ENCODE measurements around the gene TMEM156.
"Not testable (repeated sequence)": the region's sequence is repeated elsewhere in the genome, so short reads cannot be mapped to it uniquely, and the experiment has no call there.

TMEM156 gene

GRCh38 chr4:38954727-38955126 is 77.5 kb downstream of the TMEM156 start:
- DNase-seq = no peak

- DNase-seq = no peak
Observed at GRCh38 chr4:38952017-38952416, 80.2 kb downstream of the TMEM156 start.

GRCh38 chr4:38951598-38951997 is 80.6 kb downstream of the TMEM156 start:
- no peak for DNase-seq

- no peak for DNase-seq
Observed at GRCh38 chr4:38950734-38951133, 81.5 kb downstream of the TMEM156 start.

- DNase-seq = peak; percentile 10
Observed at GRCh38 chr4:38950159-38950558, 82.0 kb downstream of the TMEM156 start.

GRCh38 chr4:38949411-38950051 is 82.7 kb downstream of the TMEM156 start:
- no peak for DNase-seq

- DNase-seq = peak; percentile 58
Observed at GRCh38 chr4:38948551-38948950, 83.7 kb downstream of the TMEM156 start.

GRCh38 chr4:38946919-38947318 is 85.3 kb downstream of the TMEM156 start:
- DNase-seq = no peak

GRCh38 chr4:38944440-38944839 is 87.8 kb downstream of the TMEM156 start:
- no peak for DNase-seq

- DNase-seq = no peak
Observed at GRCh38 chr4:38943343-38943742, 88.9 kb downstream of the TMEM156 start.

- not testable (repeated sequence) for DNase-seq
Observed at GRCh38 chr4:38941906-38942305, 90.3 kb downstream of the TMEM156 start.

GRCh38 chr4:38940476-38940875 is 91.7 kb downstream of the TMEM156 start:
- DNase-seq = no peak

GRCh38 chr4:38939165-38939564 is 93.0 kb downstream of the TMEM156 start:
- DNase-seq = no peak

GRCh38 chr4:38935391-38936073 is 96.7 kb downstream of the TMEM156 start:
- no peak for DNase-seq

GRCh38 chr4:38931125-38931524 is 101.1 kb downstream of the TMEM156 start:
- no peak for DNase-seq

GRCh38 chr4:38930707-38931106 is 101.5 kb downstream of the TMEM156 start:
- DNase-seq = no peak

- DNase-seq = no peak
Observed at GRCh38 chr4:38930204-38930603, 102.0 kb downstream of the TMEM156 start.

GRCh38 chr4:38928974-38929373 is 103.2 kb downstream of the TMEM156 start:
- no peak for DNase-seq

GRCh38 chr4:38928568-38928967 is 103.6 kb downstream of the TMEM156 start:
- DNase-seq = no peak

- DNase-seq = no peak
Observed at GRCh38 chr4:38926896-38927295, 105.3 kb downstream of the TMEM156 start.

GRCh38 chr4:38925492-38926413 is 106.5 kb downstream of the TMEM156 start:
- no peak for DNase-seq

GRCh38 chr4:38924353-38924752 is 107.9 kb downstream of the TMEM156 start:
- no peak for DNase-seq

- DNase-seq = no peak
Observed at GRCh38 chr4:38923746-38924145, 108.5 kb downstream of the TMEM156 start.

GRCh38 chr4:38921151-38921550 is 111.1 kb downstream of the TMEM156 start:
- no peak for DNase-seq
